GM21576 (cell line): ENCODE measurements around the gene SF3A1.
"Not testable (repeated sequence)": the region's sequence is repeated elsewhere in the genome, so short reads cannot be mapped to it uniquely, and the experiment has no call there.

Source experiments
- ATAC-seq: cut with Tn5 transposase; IDR thresholded peaks from one replicate; pipeline ENCODE4 v1.9.1; 2021; ENCODE audit warnings: mild to moderate bottlenecking, moderate library complexity; ENCODE audit not compliant: unreplicated experiment

Gene SF3A1

GRCh38 chr22:30348809-30349208 is 7.9 kb downstream of the SF3A1 start:
- no peak for ATAC-seq

- ATAC-seq, result no peak
Observed at GRCh38 chr22:30348404-30348803, 8.3 kb downstream of the SF3A1 start.

GRCh38 chr22:30347255-30347892 is 9.3 kb downstream of the SF3A1 start:
- ATAC-seq, result no peak

GRCh38 chr22:30344447-30345200 is 12.1 kb downstream of the SF3A1 start:
- ATAC-seq, result no peak

- no peak for ATAC-seq
Observed at GRCh38 chr22:30340911-30341685, 15.6 kb downstream of the SF3A1 start.

- ATAC-seq, result no peak
Observed at GRCh38 chr22:30338802-30339201, 17.9 kb downstream of the SF3A1 start.

GRCh38 chr22:30338341-30338740 is 18.4 kb downstream of the SF3A1 start:
- ATAC-seq, result not testable (repeated sequence)

- ATAC-seq, result no peak
Observed at GRCh38 chr22:30337461-30337778, 19.3 kb downstream of the SF3A1 start.

GRCh38 chr22:30336752-30337460 is 19.8 kb downstream of the SF3A1 start:
- no peak for ATAC-seq

- no peak for ATAC-seq
Observed at GRCh38 chr22:30335236-30335635, 21.5 kb downstream of the SF3A1 start.

- no peak for ATAC-seq
Observed at GRCh38 chr22:30334646-30335045, 22.0 kb downstream of the SF3A1 start.

- no peak for ATAC-seq
Observed at GRCh38 chr22:30333707-30334087, 23.0 kb downstream of the SF3A1 start.

- ATAC-seq, result no peak
Observed at GRCh38 chr22:30332994-30333706, 23.5 kb downstream of the SF3A1 start.

- ATAC-seq, result no peak
Observed at GRCh38 chr22:30332551-30332950, 24.1 kb downstream of the SF3A1 start.

GRCh38 chr22:30328466-30329049 is 28.1 kb downstream of the SF3A1 start:
- no peak for ATAC-seq

- ATAC-seq, result no peak
Observed at GRCh38 chr22:30327864-30328345, 28.8 kb downstream of the SF3A1 start.

GRCh38 chr22:30326706-30327362 is 29.9 kb downstream of the SF3A1 start, which contains the start of gene TBC1D10A:
TBC1D10A (minus strand) TSS chr22:30326941; CDS start chr22:30326881, 60 bp downstream.
- ATAC-seq, result peak; percentile 74

- peak; percentile 19 for ATAC-seq
Observed at GRCh38 chr22:30326255-30326705, 30.4 kb downstream of the SF3A1 start.

GRCh38 chr22:30325724-30326254 is 30.9 kb downstream of the SF3A1 start:
- no peak for ATAC-seq
